ENCODE measurements around the gene TTC7B. TPM values are rescaled to one million over a fixed set of nuclear protein-coding genes. Genes with fewer than 3 reads are reported as not detected.

Gene TTC7B
- total and polyA plus RNA-seq, 2 donors (not counting 3 experiments of a cell fraction or from before 2014, with no cell fraction given), result 46.8 to 76.5 TPM

- Histone ChIP-seq H4K20me1 (replicated peaks; ENCODE audit: control insufficient read depth, extremely low read depth, insufficient read depth, low read length) (no peaks in the 10 kb centered on the region), H3K79me2 (ENCODE audit: control insufficient read depth, insufficient read depth, low read length) (peaks cover 15% of the 10 kb centered on the region), H3K9me1 (replicated peaks; ENCODE audit: control insufficient read depth, extremely low read depth, insufficient read depth, low read length) (no peaks in the 10 kb centered on the region), H3K9ac (replicated peaks; ENCODE audit: extremely low read depth, insufficient read depth, low read length) (no peak overlapping the region), H3K27ac (ENCODE audit: insufficient read depth, low read depth, low read length) (no peak overlapping the region), H3K4me3 (replicated peaks in 1 of 3; ENCODE audit: insufficient read depth in 1 of 3, low read depth in 1 of 3, low read length in 3 of 3) (no peak overlapping the region), H3K9me3 (replicated peaks; ENCODE audit: control insufficient read depth, insufficient read depth, low read length) (no peaks in the 10 kb centered on the region), H2AFZ (ENCODE audit: low read depth, low read length) (no peak overlapping the region), H3K4me2 (ENCODE audit: insufficient read depth, low read length) (no peak overlapping the region), H3K27me3 (ENCODE audit: control insufficient read depth in 2 of 2, insufficient read depth in 2 of 2, low read length in 2 of 2) (no peaks in the 10 kb centered on the region), H3K4me1 (ENCODE audit: control insufficient read depth, extremely low read depth, insufficient read depth, low read length) (no peaks in the 10 kb centered on the region), H3K36me3 (ENCODE audit: control insufficient read depth in 2 of 2, extremely low read depth in 1 of 2, insufficient read depth in 2 of 2, low read length in 2 of 2) (peaks cover 0 to 4% of the 10 kb centered on the region in 2 experiments)
- intact Hi-C loops (cut with micrococcal nuclease) (loop anchor here (1.0 kb wide), 1 partner anchor 9 kb away; no protein-coding TSS in a partner anchor), dilution Hi-C loops (cut with MboI; ENCODE audit: extremely low pct_ligation_motif_present, low sequenced_read_pairs) (no loop called here)
- POLR2A ChIA-PET, result no interaction called here
- CTCF ChIA-PET, result interaction anchor here (1.2 to 4.1 kb wide), 8 partner anchors 10 to 115 kb away, joined by 3 to 21 read pairs (median 4); partner anchors contain the start of gene TTC7B
- TF ChIP-seq POLR2A (IDR thresholded peaks at IDR 0.05; ENCODE audit: low read depth, low read length) (no peak), EZH2 (IDR thresholded peaks at IDR 0.05; ENCODE audit: borderline replicate concordance, low read depth, low read length, severe bottlenecking) (no peak), FOS (IDR thresholded peaks at IDR 0.05; ENCODE audit: borderline replicate concordance, insufficient read depth, low read length) (no peak), MAX (IDR thresholded peaks at IDR 0.05; ENCODE audit: insufficient read depth, insufficient read length) (no peak), MYC (IDR thresholded peaks at IDR 0.05; ENCODE audit: low read depth, low read length) (no peak), JUN (IDR thresholded peaks at IDR 0.05; ENCODE audit: borderline replicate concordance, insufficient read depth, insufficient read length, low read depth) (no peak), POLR2AphosphoS5 (IDR thresholded peaks at IDR 0.05; ENCODE audit: insufficient read depth, low read depth, low read length) (no peak), CTCF (IDR thresholded peaks at IDR 0.05; ENCODE audit: extremely low read depth in 1 of 2, insufficient read depth in 1 of 2, low read depth in 1 of 2, low read length in 2 of 2) (no peak), GATA2 (IDR thresholded peaks at IDR 0.05; ENCODE audit: insufficient read depth, insufficient read length, low read depth, low read length) (no peak)
- no TSS peak for BruUV-seq (replicated peaks)
- DNase-seq (ENCODE audit: low read depth, low spot score) (no peak), FAIRE-seq (no peak)
These were observed 30.3 kb downstream of the TTC7B start for GRCh38 chr14:90785876-90786450.

Measured in endothelial cell of umbilical vein (primary cell).